Tongue (tissue), 2 donors: Measurements from ENCODE around the gene CPT1B. TPM values are rescaled to one million over a fixed set of nuclear protein-coding genes. Genes with fewer than 3 reads are reported as not detected.

ENCODE experiments used
- DNase-seq: peaks from one replicate; pipeline ENCODE4 v3.0.0-alpha.2; 2015
- total RNA-seq: library from RNA; depleted of rRNA; stranded (reverse); fragments of >200 nt; gene quantifications from one replicate; pipeline ENCODE4 v1.2.3, GENCODE V29; 2014

The CPT1B gene
- total RNA-seq, 1 donor from 2014 or later = 57.4 TPM

- DNase-seq = no peak
These were observed 8.2 kb downstream of the CPT1B start for GRCh38 chr22:50569896-50570535.

GRCh38 chr22:50569041-50569459 is 9.2 kb downstream of the CPT1B start:
- no peak for DNase-seq

- DNase-seq = peak; percentile 44
These were observed 9.6 kb downstream of the CPT1B start for GRCh38 chr22:50568626-50569025.

GRCh38 chr22:50567721-50568252 is 10.4 kb downstream of the CPT1B start:
- no peak for DNase-seq

- no peak for DNase-seq
These were observed 13.9 kb downstream of the CPT1B start for GRCh38 chr22:50564289-50564688.

GRCh38 chr22:50563413-50564160 is 14.6 kb downstream of the CPT1B start:
- no peak for DNase-seq

- DNase-seq = peak; percentile 97
These were observed 15.5 kb downstream of the CPT1B start, which contains the start of gene SYCE3 for GRCh38 chr22:50562523-50563412. TSS of gene SYCE3 (minus strand) at chr22:50562919. CDS start at chr22:50556405, 6,514 bp downstream.

GRCh38 chr22:50561401-50562358 is 16.5 kb downstream of the CPT1B start:
- DNase-seq = no peak

GRCh38 chr22:50560034-50560433 is 18.2 kb downstream of the CPT1B start:
- no peak for DNase-seq

- no peak for DNase-seq
These were observed 21.5 kb downstream of the CPT1B start for GRCh38 chr22:50556703-50557102.

- DNase-seq = no peak
These were observed 24.9 kb downstream of the CPT1B start for GRCh38 chr22:50553310-50553709.

- no peak for DNase-seq
These were observed 27.0 kb downstream of the CPT1B start for GRCh38 chr22:50551160-50551752.

GRCh38 chr22:50550395-50550794 is 27.8 kb downstream of the CPT1B start:
- no peak for DNase-seq

GRCh38 chr22:50548921-50549790 is 29.1 kb downstream of the CPT1B start:
- DNase-seq = no peak

- DNase-seq = no peak
These were observed 29.9 kb downstream of the CPT1B start for GRCh38 chr22:50548040-50548920.

GRCh38 chr22:50547263-50547985 is 30.8 kb downstream of the CPT1B start:
- no peak for DNase-seq

- DNase-seq = no peak
These were observed 31.6 kb downstream of the CPT1B start for GRCh38 chr22:50546326-50547262.
